H9 (cell line): ENCODE measurements around the gene APOA4. TPM values are rescaled to one million over a fixed set of nuclear protein-coding genes. Genes with fewer than 3 reads are reported as not detected.

ENCODE experiments used
- DNase-seq: peaks from one replicate; pipeline ENCODE4 v3.0.0-alpha.2; 2017
- H2AFZ ChIP-seq: one replicate; pipeline ENCODE4 v1.6.1; 2013; ENCODE audit warnings: mild to moderate bottlenecking, low read length, control low read depth, moderate library complexity
- H2AK5ac ChIP-seq: 2 replicates; pipeline ENCODE4 v1.6.1; 2013; ENCODE audit warnings: low read length, control low read depth, mixed read lengths; ENCODE audit not compliant: insufficient read length
- H2BK120ac ChIP-seq: one replicate; pipeline ENCODE4 v1.6.1; 2013; ENCODE audit warnings: low read depth, mild to moderate bottlenecking, low read length, control low read depth, inconsistent platforms; ENCODE audit not compliant: poor library complexity, severe bottlenecking
- H2BK12ac ChIP-seq: 2 replicates; pipeline ENCODE4 v1.6.1; 2013; ENCODE audit warnings: low read length, control low read depth, mixed read lengths, low read depth; ENCODE audit not compliant: insufficient read length
- H2BK15ac ChIP-seq: 2 replicates; pipeline ENCODE4 v1.6.1; 2013; ENCODE audit warnings: low read depth, low read length, control low read depth
- H2BK20ac ChIP-seq: one replicate; pipeline ENCODE4 v1.6.1; 2013; ENCODE audit warnings: low read depth, mild to moderate bottlenecking, low read length, control low read depth, inconsistent platforms; ENCODE audit not compliant: poor library complexity, severe bottlenecking
- H2BK5ac ChIP-seq: 2 replicates; pipeline ENCODE4 v1.6.1; 2013; ENCODE audit warnings: low read length, control low read depth, mixed read lengths; ENCODE audit not compliant: insufficient read length
- H3K14ac ChIP-seq: 2 replicates; pipeline ENCODE4 v1.6.1; 2013; ENCODE audit warnings: low read length, control low read depth; ENCODE audit not compliant: insufficient read depth
- H3K18ac ChIP-seq: 2 replicates; pipeline ENCODE4 v1.6.1; 2013; ENCODE audit warnings: low read depth, mild to moderate bottlenecking, mixed read lengths, low read length, control low read depth; ENCODE audit not compliant: insufficient read length
- H3K23ac ChIP-seq: 2 replicates; pipeline ENCODE4 v1.6.1; 2013; ENCODE audit warnings: low read length, control low read depth, mixed read lengths, low read depth; ENCODE audit not compliant: insufficient read length
- H3K23me2 ChIP-seq: 2 replicates; pipeline ENCODE4 v1.6.1; 2013; ENCODE audit warnings: low read depth, mild to moderate bottlenecking, mixed read lengths, low read length, control low read depth; ENCODE audit not compliant: insufficient read length, poor library complexity, severe bottlenecking
- H3K27ac ChIP-seq: 2 replicates; pipeline ENCODE4 v1.5.1; 2013; ENCODE audit warnings: low read length, control low read depth, mixed read lengths, low read depth; ENCODE audit not compliant: insufficient read length
- H3K27me3 ChIP-seq: 2 replicates; pipeline ENCODE4 v1.6.1; 2013; ENCODE audit warnings: low read length, control low read depth, inconsistent platforms; ENCODE audit not compliant: insufficient read depth
- H3K4ac ChIP-seq: 2 replicates; pipeline ENCODE4 v1.6.1; 2013; ENCODE audit warnings: low read depth, mild to moderate bottlenecking, control low read depth, inconsistent platforms, low read length, moderate library complexity
- H3K4me1 ChIP-seq: 2 replicates; pipeline ENCODE4 v1.6.1; 2013; ENCODE audit warnings: low read length, control low read depth, inconsistent platforms; ENCODE audit not compliant: insufficient read depth
- H3K4me2 ChIP-seq: 2 replicates; pipeline ENCODE4 v1.6.1; 2013; ENCODE audit warnings: low read length, control low read depth, mixed read lengths; ENCODE audit not compliant: insufficient read length, insufficient read depth
- H3K56ac ChIP-seq: 2 replicates; pipeline ENCODE4 v1.6.1; 2013; ENCODE audit warnings: low read depth, mild to moderate bottlenecking, mixed read lengths, low read length, control low read depth; ENCODE audit not compliant: insufficient read length
- H3K79me1 ChIP-seq: 2 replicates; pipeline ENCODE4 v1.6.1; 2013; ENCODE audit warnings: low read depth, mild to moderate bottlenecking, moderate library complexity, low read length, control low read depth, inconsistent platforms; ENCODE audit not compliant: insufficient read depth, poor library complexity, severe bottlenecking
- H3K79me2 ChIP-seq: 2 replicates; pipeline ENCODE4 v1.6.1; 2013; ENCODE audit warnings: low read length, control low read depth, inconsistent platforms; ENCODE audit not compliant: insufficient read depth
- H3K9ac ChIP-seq: 2 replicates; pipeline ENCODE4 v1.6.1; 2013; ENCODE audit warnings: low read length, control low read depth, mixed read lengths; ENCODE audit not compliant: insufficient read length; ENCODE audit errors: extremely low read depth
- H3K9me3 ChIP-seq: one replicate; pipeline ENCODE4 v1.6.1; 2013; ENCODE audit warnings: low read depth, low read length, inconsistent platforms; ENCODE audit not compliant: control insufficient read depth
- H3T11ph ChIP-seq: one replicate; pipeline ENCODE4 v1.6.1; 2013; ENCODE audit warnings: mild to moderate bottlenecking, low read length, control low read depth, inconsistent platforms
- H4K20me1 ChIP-seq: one replicate; pipeline ENCODE4 v1.6.1; 2013; ENCODE audit not compliant: control insufficient read depth, insufficient read length, insufficient read depth
- H4K5ac ChIP-seq: 2 replicates; pipeline ENCODE4 v1.6.1; 2013; ENCODE audit warnings: low read depth, mild to moderate bottlenecking, mixed read lengths, low read length, control low read depth; ENCODE audit not compliant: insufficient read length
- H4K8ac ChIP-seq: replicated peaks from 2 replicates; pipeline ENCODE4 v1.6.1; 2013; ENCODE audit warnings: low read length, control low read depth, mixed read lengths, low read depth; ENCODE audit not compliant: insufficient read length
- H4K91ac ChIP-seq: 2 replicates; pipeline ENCODE4 v1.6.1; 2013; ENCODE audit warnings: low read depth, mild to moderate bottlenecking, moderate library complexity, mixed read lengths, low read length, control low read depth; ENCODE audit not compliant: insufficient read length
- H3K27ac Mint-ChIP-seq, 3 experiments: 2 replicates in 2 of 3; 3 replicates in 1 of 3; pipeline ENCODE4 v1.8.0; 2020 to 2021; ENCODE audit warnings: mixed read lengths in 3 of 3, mild to moderate bottlenecking in 1 of 3, moderate library complexity in 1 of 3
- H3K27me3 Mint-ChIP-seq: 2 replicates; pipeline ENCODE4 v1.8.0; 2021; ENCODE audit warnings: low read depth, mild to moderate bottlenecking, moderate library complexity, mixed read lengths
- H3K36me3 Mint-ChIP-seq, 3 experiments: 2 replicates in 2 of 3; 3 replicates in 1 of 3; pipeline ENCODE4 v1.8.0; 2020 to 2021; ENCODE audit warnings: low read depth in 3 of 3, mixed read lengths in 3 of 3; ENCODE audit not compliant: insufficient read depth in 1 of 3
- H3K4me1 Mint-ChIP-seq, 2 experiments: 2 replicates each; pipeline ENCODE4 v1.8.0; 2020; ENCODE audit warnings: mixed read lengths in 2 of 2
- H3K4me3 Mint-ChIP-seq, 2 experiments: 2 replicates in 1 of 2; 3 replicates in 1 of 2; pipeline ENCODE4 v1.8.0; 2020 to 2021; ENCODE audit warnings: mild to moderate bottlenecking in 2 of 2, mixed read lengths in 2 of 2, moderate library complexity in 1 of 2
- H3K9me3 Mint-ChIP-seq, 2 experiments: 2 replicates in 1 of 2; 3 replicates in 1 of 2; pipeline ENCODE4 v1.8.0; 2020; ENCODE audit warnings: mild to moderate bottlenecking in 2 of 2, mixed read lengths in 2 of 2, moderate library complexity in 1 of 2
- WGBS: extraction: QIAGEN DNeasy Blood & Tissue Kit; methylation state at CpG from one replicate; pipeline ENCODE4 v1.1.7; 2013; ENCODE audit warnings: missing lambda C conversion rate, low lambda C conversion rate, mixed read lengths; ENCODE audit not compliant: insufficient read length; ENCODE audit errors: extremely low coverage; 5-methylcytosine and 5-hydroxymethylcytosine counted together
- total RNA-seq: library from RNA; stranded (reverse); gene quantifications from 2 replicates; pipeline ENCODE4 v1.2.1, GENCODE V29; 2021
- TF ChIP-seq, protein P1 (sequence below): fragments of 200-600 bp; sonication (generic); conservative IDR thresholded peaks from 3 replicates; pipeline ENCODE4 v1.8.0; 2021; ENCODE audit warnings: antibody characterized with exemption, mild to moderate bottlenecking

Gene APOA4
- total RNA-seq, 1 experiment from 2014 or later = not detected

DNA sequence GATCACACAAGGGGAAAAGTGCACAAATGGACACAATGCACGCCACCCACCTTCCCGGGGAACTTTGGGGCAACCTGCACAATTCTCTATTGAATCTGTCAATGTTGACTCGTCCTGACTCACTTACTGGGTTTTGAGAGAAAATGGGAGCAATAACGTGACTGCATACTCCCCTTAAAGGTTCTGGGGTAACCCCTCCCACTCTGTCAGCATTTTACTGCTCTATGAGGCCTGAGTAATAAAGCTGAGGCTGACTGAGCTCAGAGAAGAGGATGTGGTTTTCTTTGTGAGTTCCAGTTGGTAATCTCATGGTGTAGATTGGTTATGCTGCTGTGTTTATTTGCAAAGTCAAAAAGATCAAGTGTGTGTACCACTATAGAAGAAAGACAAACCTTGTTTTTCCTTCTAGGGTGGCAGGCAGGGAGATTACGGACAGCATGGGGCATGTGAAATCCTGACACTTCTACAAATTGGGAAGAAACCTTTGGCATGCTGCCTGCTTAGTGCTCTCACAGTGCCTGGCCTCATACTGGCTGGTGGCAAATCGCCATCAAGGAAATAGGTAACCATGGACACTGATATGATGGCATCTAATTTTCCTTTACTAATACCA is 30.5 kb upstream of the APOA4 start:
- Mint-ChIP-seq H3K27me3 (no peaks in the 10 kb centered on the region), H3K9me3 (no peaks in the 10 kb centered on the region), H3K4me3 (no peak overlapping the region), H3K4me1 (no peaks in the 10 kb centered on the region), H3K36me3 (peaks cover 21 to 45% (median 40%) of the 10 kb centered on the region in 3 experiments), H3K27ac (no peak overlapping the region)
- no peaks in the 10 kb centered on the region for H3K23me2 ChIP-seq
- no peaks in the 10 kb centered on the region for H3K79me1 ChIP-seq
- DNase-seq = no peak
- no peaks in the 10 kb centered on the region for H4K20me1 ChIP-seq
- H4K8ac ChIP-seq = no peak overlapping the region
- H2AK5ac ChIP-seq = no peak overlapping the region
- TF ChIP-seq, protein P1, sequence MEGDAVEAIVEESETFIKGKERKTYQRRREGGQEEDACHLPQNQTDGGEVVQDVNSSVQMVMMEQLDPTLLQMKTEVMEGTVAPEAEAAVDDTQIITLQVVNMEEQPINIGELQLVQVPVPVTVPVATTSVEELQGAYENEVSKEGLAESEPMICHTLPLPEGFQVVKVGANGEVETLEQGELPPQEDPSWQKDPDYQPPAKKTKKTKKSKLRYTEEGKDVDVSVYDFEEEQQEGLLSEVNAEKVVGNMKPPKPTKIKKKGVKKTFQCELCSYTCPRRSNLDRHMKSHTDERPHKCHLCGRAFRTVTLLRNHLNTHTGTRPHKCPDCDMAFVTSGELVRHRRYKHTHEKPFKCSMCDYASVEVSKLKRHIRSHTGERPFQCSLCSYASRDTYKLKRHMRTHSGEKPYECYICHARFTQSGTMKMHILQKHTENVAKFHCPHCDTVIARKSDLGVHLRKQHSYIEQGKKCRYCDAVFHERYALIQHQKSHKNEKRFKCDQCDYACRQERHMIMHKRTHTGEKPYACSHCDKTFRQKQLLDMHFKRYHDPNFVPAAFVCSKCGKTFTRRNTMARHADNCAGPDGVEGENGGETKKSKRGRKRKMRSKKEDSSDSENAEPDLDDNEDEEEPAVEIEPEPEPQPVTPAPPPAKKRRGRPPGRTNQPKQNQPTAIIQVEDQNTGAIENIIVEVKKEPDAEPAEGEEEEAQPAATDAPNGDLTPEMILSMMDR = no peak
- H2BK120ac ChIP-seq = no peak overlapping the region
- H2BK20ac ChIP-seq = no peak overlapping the region
- no CpG with 5 or more reads among the region's 6 CpGs for WGBS
- H4K91ac ChIP-seq = no peak overlapping the region
- no peak overlapping the region for H3K9ac ChIP-seq
- no peak overlapping the region for H3K14ac ChIP-seq
- H3K9me3 ChIP-seq = no peaks in the 10 kb centered on the region
- no peak overlapping the region for H3T11ph ChIP-seq
- H4K5ac ChIP-seq = no peak overlapping the region
- H2AFZ ChIP-seq = no peak overlapping the region
- no peak overlapping the region for H3K4me2 ChIP-seq
- H3K27me3 ChIP-seq = no peaks in the 10 kb centered on the region
- H2BK12ac ChIP-seq = no peak overlapping the region
- no peak overlapping the region for H3K18ac ChIP-seq
- H3K79me2 ChIP-seq = no peaks in the 10 kb centered on the region
- H3K4me1 ChIP-seq = no peaks in the 10 kb centered on the region
- no peak overlapping the region for H3K23ac ChIP-seq
- no peak overlapping the region for H3K27ac ChIP-seq
- H2BK5ac ChIP-seq = no peak overlapping the region
- no peak overlapping the region for H3K56ac ChIP-seq
- no peak overlapping the region for H3K4ac ChIP-seq
- H2BK15ac ChIP-seq = no peak overlapping the region
